Measurements from ENCODE around the gene ADAT1.

Gene ADAT1

GRCh38 chr16:75590920-75591843, 31.9 kb downstream of the ADAT1 start:
- TF ChIP-seq PRDM10 (tag by site-specific recombination; IDR thresholded peaks at IDR 0.05) (0 out of 2 replicates have a peak, but pooled peaks have one; percentile 25), ZNF341 (tag by site-specific recombination; IDR thresholded peaks at IDR 0.05; ENCODE audit: low read depth) (no peak), OVOL3 (tag by site-specific recombination; IDR thresholded peaks at IDR 0.05) (no peak), ZNF660 (tag by site-specific recombination; IDR thresholded peaks at IDR 0.05) (peak; percentile 48; the same call in 1 of the 2 replicates), ZNF837 (tag by site-specific recombination; IDR thresholded peaks at IDR 0.05) (no peak)
- TF ChIP-seq, protein P1, sequence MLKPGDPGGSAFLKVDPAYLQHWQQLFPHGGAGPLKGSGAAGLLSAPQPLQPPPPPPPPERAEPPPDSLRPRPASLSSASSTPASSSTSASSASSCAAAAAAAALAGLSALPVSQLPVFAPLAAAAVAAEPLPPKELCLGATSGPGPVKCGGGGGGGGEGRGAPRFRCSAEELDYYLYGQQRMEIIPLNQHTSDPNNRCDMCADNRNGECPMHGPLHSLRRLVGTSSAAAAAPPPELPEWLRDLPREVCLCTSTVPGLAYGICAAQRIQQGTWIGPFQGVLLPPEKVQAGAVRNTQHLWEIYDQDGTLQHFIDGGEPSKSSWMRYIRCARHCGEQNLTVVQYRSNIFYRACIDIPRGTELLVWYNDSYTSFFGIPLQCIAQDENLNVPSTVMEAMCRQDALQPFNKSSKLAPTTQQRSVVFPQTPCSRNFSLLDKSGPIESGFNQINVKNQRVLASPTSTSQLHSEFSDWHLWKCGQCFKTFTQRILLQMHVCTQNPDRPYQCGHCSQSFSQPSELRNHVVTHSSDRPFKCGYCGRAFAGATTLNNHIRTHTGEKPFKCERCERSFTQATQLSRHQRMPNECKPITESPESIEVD (tag by site-specific recombination; IDR thresholded peaks at IDR 0.05) = 0 out of 2 replicates have a peak, but pooled peaks have one; percentile 9
- peaks cover 0 to 21% of the 10 kb centered on the region in 2 experiments; a peak in 2 of 3 replicates for H3K36me3 ChIP-seq (ENCODE audit: control insufficient read depth in 2 of 2, insufficient read depth in 1 of 2, low read length in 2 of 2)
- no peak overlapping the region for H3K4me3 ChIP-seq (ENCODE audit: low read depth, low read length)
- H3K27ac ChIP-seq (ENCODE audit: extremely low read depth, low read depth, low read length) = no peak overlapping the region; the same call in 1 of the 2 replicates
- CTCF ChIA-PET = interaction anchor here (0.9 to 1.3 kb wide), 5 partner anchors 9 to 392 kb away, joined by 3 to 6 read pairs (median 4); no protein-coding TSS in a partner anchor
- peaks cover 5% of the 10 kb centered on the region; the same call in 1 of the 2 replicates for H3K4me1 ChIP-seq (ENCODE audit: control insufficient read depth, insufficient read depth, low read length)
- POLR2A ChIA-PET = interaction anchor here (0.5 to 1.2 kb wide), 5 partner anchors 21 to 57 kb away, joined by 3 to 6 read pairs (median 3); partner anchors contain the start of genes ADAT1, KARS1, TERF2IP and TMEM231
- H3K9me3 ChIP-seq (ENCODE audit: control insufficient read depth, insufficient read depth, low read depth, low read length) = no peaks in the 10 kb centered on the region

DNA sequence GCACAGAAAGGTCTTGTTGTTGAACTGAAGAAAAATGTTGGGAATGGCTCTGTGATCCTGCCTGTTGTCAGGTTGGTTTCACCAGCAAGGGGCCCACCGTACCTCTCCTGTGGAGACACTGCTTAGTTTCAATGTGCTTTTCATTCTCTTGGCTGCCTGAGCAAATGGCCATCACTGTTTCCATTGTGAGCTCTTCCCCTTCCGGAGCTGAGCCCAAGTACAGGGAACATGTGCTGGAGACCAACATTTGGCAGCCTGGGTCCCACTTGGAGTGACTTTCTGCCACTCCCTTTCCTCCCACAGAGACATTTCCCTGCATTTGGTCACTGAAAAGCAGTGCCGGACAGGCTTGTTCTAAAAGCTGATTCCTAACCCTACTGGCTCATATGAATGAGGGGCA, 33.8 kb downstream of the ADAT1 start:
- Histone ChIP-seq H3K4me3 (ENCODE audit: low read depth, low read length) (no peak overlapping the region), H3K9me3 (ENCODE audit: control insufficient read depth, insufficient read depth, low read depth, low read length) (no peaks in the 10 kb centered on the region), H3K4me1 (ENCODE audit: control insufficient read depth, insufficient read depth, low read length) (peaks cover 5% of the 10 kb centered on the region; the same call in 1 of the 2 replicates), H3K36me3 (ENCODE audit: control insufficient read depth in 2 of 2, insufficient read depth in 1 of 2, low read length in 2 of 2) (peaks cover 0 to 27% of the 10 kb centered on the region in 2 experiments; a peak in 1 of 3 replicates), H3K27ac (ENCODE audit: extremely low read depth, low read depth, low read length) (no peak overlapping the region)
- CTCF ChIA-PET = no interaction called here
- POLR2A ChIA-PET = no interaction called here
- TF ChIP-seq OSR2 (tag by site-specific recombination; IDR thresholded peaks at IDR 0.05) (no peak), ZNF132 (tag by site-specific recombination; IDR thresholded peaks at IDR 0.05; ENCODE audit: borderline replicate concordance) (no peak), ZNF571 (tag by site-specific recombination; IDR thresholded peaks at IDR 0.05) (no peak), KLF9 (tag by site-specific recombination; IDR thresholded peaks at IDR 0.05; ENCODE audit: low read depth) (no peak), ZNF701 (tag by site-specific recombination; IDR thresholded peaks at IDR 0.05) (no peak), ZNF239 (tag by site-specific recombination; IDR thresholded peaks at IDR 0.05) (no peak), KLF1 (tag by site-specific recombination; IDR thresholded peaks at IDR 0.05) (no peak), ZNF514 (tag by site-specific recombination; IDR thresholded peaks at IDR 0.05) (no peak), MZF1 (tag by site-specific recombination; IDR thresholded peaks at IDR 0.05; ENCODE audit: borderline replicate concordance) (no peak), ZNF133 (tag by site-specific recombination; IDR thresholded peaks at IDR 0.05) (no peak), ZBTB20 (tag by site-specific recombination; IDR thresholded peaks at IDR 0.05) (no peak), ZNF292 (tag by site-specific recombination; IDR thresholded peaks at IDR 0.05; ENCODE audit: borderline replicate concordance, low read depth) (no peak), ZNF121 (tag by site-specific recombination; IDR thresholded peaks at IDR 0.05) (no peak), ZFP41 (tag by site-specific recombination; IDR thresholded peaks at IDR 0.05; ENCODE audit: borderline replicate concordance) (no peak), ZBTB21 (tag by site-specific recombination; IDR thresholded peaks at IDR 0.05) (no peak), ZNF202 (tag by site-specific recombination; IDR thresholded peaks at IDR 0.05; ENCODE audit: borderline replicate concordance) (no peak)
